ENCODE data around the gene LPAR3.

- TF ChIP-seq CTCF (IDR thresholded peaks at IDR 0.05) (no peak), POLR2A (IDR thresholded peaks at IDR 0.05) (no peak)
Measured at GRCh38 chr1:84923317-84923716, 30.3 kb upstream of the LPAR3 start.

All from Peyer's patch (tissue), 4 donors.